ENCODE measurements around the gene GARNL3.

The GARNL3 gene

GRCh38 chr9:127308652-127309434 is 44.3 kb downstream of the GARNL3 start:
- no peak overlapping the region for H3K4me3 ChIP-seq (ENCODE audit: low read length)
- TF ChIP-seq CTCF (IDR thresholded peaks at IDR 0.05; ENCODE audit: insufficient read depth, low read depth, low read length, missing control alignments), result no peak
- peak; percentile 59 for DNase-seq (ENCODE audit: low read depth)

- no peak for DNase-seq (ENCODE audit: low read depth)
- TF ChIP-seq CTCF (IDR thresholded peaks at IDR 0.05; ENCODE audit: insufficient read depth, low read depth, low read length, missing control alignments), result no peak
- H3K4me3 ChIP-seq (ENCODE audit: low read length), result no peak overlapping the region
Measured at GRCh38 chr9:127309715-127310114, 45.1 kb downstream of the GARNL3 start.

GRCh38 chr9:127311239-127311741 is 46.7 kb downstream of the GARNL3 start:
- DNase-seq (ENCODE audit: low read depth), result peak; percentile 77
- no peak overlapping the region for H3K4me3 ChIP-seq (ENCODE audit: low read length)
- TF ChIP-seq CTCF (IDR thresholded peaks at IDR 0.05; ENCODE audit: insufficient read depth, low read depth, low read length, missing control alignments), result peak; percentile 45

GRCh38 chr9:127313042-127313560 is 48.5 kb downstream of the GARNL3 start:
- TF ChIP-seq CTCF (IDR thresholded peaks at IDR 0.05; ENCODE audit: insufficient read depth, low read depth, low read length, missing control alignments), result no peak
- no peak overlapping the region for H3K4me3 ChIP-seq (ENCODE audit: low read length)

GRCh38 chr9:127314911-127315310 is 50.3 kb downstream of the GARNL3 start:
- H3K4me3 ChIP-seq (ENCODE audit: low read length), result no peak overlapping the region
- TF ChIP-seq CTCF (IDR thresholded peaks at IDR 0.05; ENCODE audit: insufficient read depth, low read depth, low read length, missing control alignments), result no peak
- no peak for DNase-seq (ENCODE audit: low read depth)

More at GRCh38 chr9:127313042-127313560, 48.5 kb downstream of the GARNL3 start:
- DNase-seq (ENCODE audit: low read depth), result no peak

GRCh38 chr9:127316586-127317323 is 52.2 kb downstream of the GARNL3 start:
- DNase-seq (ENCODE audit: low read depth), result peak; percentile 37
- TF ChIP-seq CTCF (IDR thresholded peaks at IDR 0.05; ENCODE audit: insufficient read depth, low read depth, low read length, missing control alignments), result no peak
- no peak overlapping the region for H3K4me3 ChIP-seq (ENCODE audit: low read length)

All from epithelial cell of esophagus (primary cell).